AG10803 (cell line): ENCODE results near the gene NAALAD2.
"Not testable (repeated sequence)": the region's sequence is repeated elsewhere in the genome, so short reads cannot be mapped to it uniquely, and the experiment has no call there.

Experiments
- DNase-seq: peaks from one replicate; pipeline ENCODE4 v3.0.0; 2010; ENCODE audit warnings: low read depth
- H3K4me3 ChIP-seq: 2 replicates; pipeline ENCODE4 v1.5.1; 2011; ENCODE audit warnings: mild to moderate bottlenecking, low read length, control low read depth
- CTCF ChIP-seq: conservative IDR thresholded peaks from 2 replicates; pipeline ENCODE4 v1.5.1; 2011; ENCODE audit warnings: mild to moderate bottlenecking, low read length, control low read depth, inconsistent platforms

The NAALAD2 gene

GRCh38 chr11:90124946-90125345 is 9.5 kb upstream of the NAALAD2 start:
- no peak for DNase-seq
- no peak overlapping the region for H3K4me3 ChIP-seq
- TF ChIP-seq CTCF: no peak

DNA sequence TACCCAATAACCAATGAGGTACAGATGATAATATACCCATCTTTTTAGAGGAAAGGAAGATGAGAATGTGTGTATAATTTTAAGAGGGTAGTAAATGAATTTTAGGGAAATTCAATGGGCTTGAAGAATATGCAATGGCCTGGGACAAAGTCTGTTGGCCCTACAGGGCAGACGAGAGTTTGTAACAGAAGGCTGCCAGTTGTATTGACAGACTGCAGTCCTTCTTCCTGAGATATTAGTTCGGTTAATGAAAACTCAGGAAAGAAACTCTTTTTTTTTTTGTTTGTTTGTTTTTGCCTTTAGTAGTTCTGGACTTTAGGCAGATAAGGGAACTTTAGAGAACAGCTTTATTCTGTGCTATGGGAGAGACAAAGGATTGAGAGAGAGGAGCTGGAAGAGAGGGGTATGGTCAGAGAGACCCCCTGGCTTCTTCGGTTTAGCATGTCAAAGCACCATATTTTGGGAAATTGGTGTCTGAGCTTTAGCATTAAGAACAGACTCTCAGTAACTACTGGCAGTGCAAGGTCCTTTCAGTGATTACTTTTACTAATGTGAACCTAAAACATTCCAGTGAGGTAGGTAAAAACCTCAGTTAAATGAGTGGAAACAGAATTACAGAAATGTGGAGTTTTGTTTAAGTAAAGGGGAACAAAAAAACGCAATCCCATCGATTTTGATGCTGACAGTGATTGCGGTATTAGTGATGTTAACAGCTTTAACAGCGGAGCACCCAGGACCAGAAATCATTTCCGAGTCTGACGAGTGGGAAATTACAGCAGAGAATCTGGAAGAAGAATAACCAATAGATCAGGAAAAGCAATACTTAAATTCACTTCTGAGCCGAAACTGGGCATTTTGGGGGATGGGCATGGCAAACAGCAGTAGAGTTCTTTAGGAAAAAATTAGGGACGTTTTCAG is 644 bp upstream of the NAALAD2 start:
- no peak for TF ChIP-seq CTCF
- no peak for DNase-seq
- H3K4me3 ChIP-seq: peak overlapping the region; percentile 63

GRCh38 chr11:90135016-90135415 is 553 bp downstream of the NAALAD2 start:
- TF ChIP-seq CTCF: no peak
- peak; percentile 0 for DNase-seq
- peak overlapping the region; percentile 63 for H3K4me3 ChIP-seq

DNA sequence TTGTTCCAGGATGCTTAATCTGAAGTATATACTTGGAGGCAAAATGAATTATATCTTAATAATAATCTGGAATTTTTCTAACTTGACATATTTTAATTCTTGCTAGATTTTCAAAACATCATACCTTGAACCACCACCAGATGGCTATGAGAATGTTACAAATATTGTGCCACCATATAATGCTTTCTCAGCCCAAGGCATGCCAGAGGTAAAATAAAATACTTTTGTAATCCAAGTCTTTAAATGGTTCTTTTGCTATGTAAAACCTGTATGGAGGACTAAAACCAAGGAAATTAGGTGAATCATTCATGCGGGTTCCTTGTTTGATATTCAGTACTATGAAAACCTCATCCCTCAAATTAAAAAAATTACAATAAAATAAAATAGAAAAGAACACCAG is 14.4 kb downstream of the NAALAD2 start:
- no peak for DNase-seq
- TF ChIP-seq CTCF: no peak; the same call in 1 of the 2 replicates
- H3K4me3 ChIP-seq: no peak overlapping the region

DNA sequence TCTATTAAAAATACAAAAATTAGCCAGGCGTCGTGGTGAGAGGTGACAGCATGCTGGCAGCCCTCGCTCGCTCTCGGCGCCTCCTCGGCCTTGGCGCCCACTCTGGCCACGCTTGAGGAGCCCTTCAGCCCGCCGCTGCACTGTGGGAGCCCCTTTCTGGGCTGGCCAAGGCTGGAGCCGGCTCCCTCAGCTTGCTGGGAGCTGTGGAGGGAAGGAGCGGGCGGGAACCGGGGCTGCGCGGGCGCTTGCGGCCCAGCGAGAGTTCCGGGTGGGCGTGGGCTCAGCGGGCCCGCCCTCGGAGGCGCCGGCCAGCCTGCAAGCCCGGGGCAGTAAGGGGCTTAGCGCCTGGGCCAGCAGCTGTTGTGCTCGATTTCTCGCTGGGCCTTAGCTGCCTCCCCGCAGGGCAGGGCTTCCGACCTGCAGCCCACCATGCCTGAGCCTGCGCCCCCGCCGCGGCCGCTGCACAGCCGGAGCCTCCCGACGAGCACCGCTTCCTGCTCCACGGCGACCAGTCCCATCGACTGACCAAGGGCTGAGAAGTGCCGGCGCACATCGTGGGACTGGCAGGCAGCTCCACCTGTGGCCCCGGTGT is 32.6 kb downstream of the NAALAD2 start:
- not testable (repeated sequence) for H3K4me3 ChIP-seq, DNase-seq

- not testable (repeated sequence) for H3K4me3 ChIP-seq, DNase-seq
Measured at GRCh38 chr11:90167704-90168103, 33.2 kb downstream of the NAALAD2 start.

DNA sequence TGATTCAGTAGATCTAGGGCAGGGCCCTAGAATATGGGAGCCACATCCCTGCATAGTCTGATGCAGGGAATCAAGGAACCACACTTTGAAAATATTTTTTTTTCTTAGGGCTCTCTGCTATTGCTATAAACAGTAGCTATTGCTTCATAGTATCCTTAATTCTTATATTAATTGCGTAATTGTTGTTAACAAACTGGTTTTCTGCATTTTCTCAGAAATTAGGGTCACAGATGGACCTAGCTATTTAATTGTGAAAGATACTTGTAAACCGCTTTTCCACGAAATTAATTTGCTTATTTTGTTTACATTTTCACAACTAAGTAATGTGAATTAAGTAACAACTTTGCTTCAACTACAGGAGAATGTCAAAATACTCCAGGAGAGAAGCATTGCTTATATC is 34.1 kb downstream of the NAALAD2 start:
- no peak for TF ChIP-seq CTCF
- no peak for DNase-seq
- no peak overlapping the region for H3K4me3 ChIP-seq

GRCh38 chr11:90171359-90171758 is 36.9 kb downstream of the NAALAD2 start:
- no peak overlapping the region for H3K4me3 ChIP-seq
- no peak for TF ChIP-seq CTCF
- DNase-seq: no peak
